GM12892 (cell line): ENCODE data around the gene ATP8B3.
"Not testable (repeated sequence)": the region's sequence is repeated elsewhere in the genome, so short reads cannot be mapped to it uniquely, and the experiment has no call there.

Experiments
- POLR2A ChIP-seq: IDR thresholded peaks from 2 replicates; pipeline ENCODE4 v1.6.1; 2011; ENCODE audit warnings: low read depth, low read length, control low read depth
- TAF1 ChIP-seq: IDR thresholded peaks from 2 replicates; pipeline ENCODE4 v1.6.1; 2011; ENCODE audit warnings: low read depth, mild to moderate bottlenecking, control low read depth, low read length, borderline replicate concordance

- not testable (repeated sequence) for TF ChIP-seq POLR2A, TAF1
These were observed 14.8 kb downstream of the ATP8B3 start for GRCh38 chr19:1797313-1797712.
